Measurements from ENCODE around the gene PRKAG2.

The PRKAG2 gene

DNA sequence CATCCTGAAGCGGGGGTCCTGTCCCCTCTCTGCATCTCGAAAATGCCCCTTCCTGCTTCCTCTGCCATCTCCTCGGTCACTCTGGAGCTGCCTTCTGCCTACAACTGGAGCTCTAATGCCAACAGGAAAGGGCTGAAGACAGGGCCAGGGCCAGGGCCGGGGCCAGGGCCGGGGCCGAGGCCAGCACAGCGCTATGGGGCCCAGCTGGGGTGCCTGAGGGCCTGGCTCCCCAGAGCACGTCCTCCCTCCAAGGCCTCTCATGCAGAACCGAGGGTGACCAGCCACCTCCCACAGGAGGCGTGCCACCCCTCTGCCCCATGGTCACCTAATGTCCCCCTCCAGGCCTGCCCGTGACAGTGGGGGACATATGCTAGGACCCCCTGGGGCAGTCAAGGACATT lies 155.7 kb downstream of the PRKAG2 start:
- Histone ChIP-seq H3K4me1 (peaks cover 21 to 84% (median 55%) of the 10 kb centered on the region in 10 experiments), H3K27me3 (no peaks in the 10 kb centered on the region), H3K4me3 (no peak overlapping the region), H3K9ac (peak overlapping the region in 1 of 11 experiments; percentile 24; a peak in 1 of 22 replicates), H3K9me3 (replicated peaks in 1 of 11) (no peaks in the 10 kb centered on the region), H3K36me3 (no peaks in the 10 kb centered on the region), H4K20me1 (peaks cover 0 to 28% (median 0%) of the 10 kb centered on the region in 11 experiments; a peak in 3 of 22 replicates), H3K27ac (no peak overlapping the region), H3K4me2 (peak overlapping the region in 6 of 11 experiments; percentile 9 to 98 (median 41); a peak in 11 of 22 replicates)
- no peak for TF ChIP-seq Cebpa-rat (IDR thresholded peaks at IDR 0.05)

DNA sequence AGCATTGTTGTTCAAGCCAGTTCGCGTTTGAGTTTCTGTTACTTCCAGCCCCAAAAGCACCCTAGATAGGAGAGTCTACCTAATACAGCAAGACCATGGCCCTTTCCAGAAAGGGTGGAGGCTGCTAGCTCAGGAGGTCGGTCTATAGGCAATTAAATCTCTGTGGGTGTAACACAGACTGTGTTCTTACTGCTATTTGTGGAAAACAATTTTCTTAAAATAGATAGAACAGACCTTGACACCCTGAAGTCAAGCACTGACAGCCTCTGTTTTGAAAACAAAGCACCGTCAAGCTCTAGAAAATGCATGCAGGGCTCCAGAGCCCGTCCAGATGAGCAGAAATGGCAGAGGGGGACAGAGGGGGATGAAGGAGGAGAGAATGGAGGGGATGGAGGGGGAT lies 156.6 kb downstream of the PRKAG2 start:
- no peaks in the 10 kb centered on the region for H3K36me3 ChIP-seq

DNA sequence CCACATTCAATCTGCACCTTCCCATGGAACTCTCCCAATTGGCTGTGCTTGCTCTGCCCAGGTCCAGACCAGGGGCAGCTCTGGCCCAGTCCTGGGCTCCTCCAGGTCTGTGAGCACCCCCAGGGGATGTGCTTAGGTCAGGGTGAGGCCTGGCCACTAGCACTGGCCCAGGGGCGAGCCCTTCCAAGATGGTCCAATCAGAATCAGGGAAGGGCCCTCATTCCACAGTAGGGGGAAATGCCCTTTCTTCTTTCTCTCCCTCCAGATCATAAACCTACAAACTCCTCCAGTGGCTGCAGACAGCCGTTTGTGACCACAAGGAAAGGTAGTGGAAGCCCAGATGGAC lies 157.0 kb downstream of the PRKAG2 start:
- Histone ChIP-seq H3K9ac (peak overlapping the region in 1 of 11 experiments; percentile 4; a peak in 1 of 22 replicates), H3K27me3 (no peaks in the 10 kb centered on the region), H3K4me2 (peak overlapping the region in 7 of 11 experiments; percentile 23 to 98 (median 51); a peak in 12 of 22 replicates), H3K4me1 (peaks cover 17 to 84% (median 55%) of the 10 kb centered on the region in 10 experiments), H3K4me3 (no peak overlapping the region), H4K20me1 (peaks cover 0 to 28% (median 0%) of the 10 kb centered on the region in 11 experiments; a peak in 3 of 22 replicates), H3K27ac (no peak overlapping the region), H3K36me3 (no peaks in the 10 kb centered on the region), H3K9me3 (replicated peaks in 1 of 11) (no peaks in the 10 kb centered on the region)
- no peak for TF ChIP-seq Cebpa-rat (IDR thresholded peaks at IDR 0.05)

More for the DNA sequence above, 156.6 kb downstream of the PRKAG2 start:
- Histone ChIP-seq H3K27me3 (no peaks in the 10 kb centered on the region), H3K9me3 (replicated peaks in 1 of 11) (no peaks in the 10 kb centered on the region), H4K20me1 (peaks cover 0 to 28% (median 0%) of the 10 kb centered on the region in 11 experiments; a peak in 3 of 22 replicates), H3K4me2 (peak overlapping the region in 7 of 11 experiments; percentile 23 to 98 (median 51); a peak in 13 of 22 replicates), H3K4me3 (no peak overlapping the region), H3K9ac (peak overlapping the region in 1 of 11 experiments; percentile 4; a peak in 1 of 22 replicates), H3K4me1 (peaks cover 21 to 84% (median 55%) of the 10 kb centered on the region in 10 experiments), H3K27ac (no peak overlapping the region)
- TF ChIP-seq Cebpa-rat (IDR thresholded peaks at IDR 0.05) = no peak

DNA sequence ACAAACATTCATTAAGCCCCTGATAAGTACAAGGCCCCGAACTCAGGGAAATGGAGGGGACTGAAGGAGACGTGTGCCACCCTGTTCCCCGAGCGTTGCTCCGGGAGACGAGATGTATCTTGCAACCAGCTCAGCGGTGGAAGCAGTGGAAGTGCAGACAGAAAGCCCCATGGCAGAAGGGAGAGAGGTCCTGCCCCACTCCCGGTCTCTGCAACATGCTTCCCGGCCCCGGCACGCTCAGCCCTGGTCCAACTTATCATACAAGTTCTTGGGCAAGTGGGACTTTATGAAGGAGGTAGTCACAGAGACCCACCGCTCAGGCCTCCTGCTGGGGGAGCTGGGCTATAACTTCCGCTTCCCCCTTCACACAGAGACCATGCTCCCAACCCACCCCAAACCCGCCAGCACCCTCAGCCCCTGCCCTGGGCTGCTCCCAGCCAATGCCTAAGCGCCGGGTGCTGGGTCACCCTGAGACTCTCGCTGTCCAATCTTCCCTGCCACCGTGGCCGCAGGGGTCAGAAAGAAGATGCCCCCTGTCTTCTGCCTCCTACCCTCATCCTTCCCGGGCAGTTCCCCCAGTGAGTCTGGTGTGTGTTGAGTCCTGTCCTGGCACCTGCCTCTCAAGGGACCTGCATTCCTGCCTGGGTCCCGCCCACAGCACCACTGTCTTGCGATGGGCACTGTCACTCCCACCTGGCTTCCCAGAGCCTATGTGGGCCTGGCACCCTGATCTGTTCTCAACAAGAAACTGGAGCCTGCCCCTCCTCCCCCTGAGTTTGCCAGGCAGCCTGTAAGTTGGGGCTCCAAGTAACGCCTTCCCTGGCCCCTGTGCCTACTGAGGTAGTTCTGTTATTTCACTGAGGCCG lies 157.7 kb downstream of the PRKAG2 start:
- H3K27ac ChIP-seq = no peak overlapping the region
- H3K27me3 ChIP-seq = no peaks in the 10 kb centered on the region
- H3K4me1 ChIP-seq = peaks cover 11 to 81% (median 49%) of the 10 kb centered on the region in 10 experiments; a peak in 19 of 20 replicates
- TF ChIP-seq Cebpa-rat (IDR thresholded peaks at IDR 0.05) = no peak
- H3K4me2 ChIP-seq = peak overlapping the region in 7 of 11 experiments; percentile 23 to 98 (median 51); a peak in 11 of 22 replicates
- H3K9ac ChIP-seq = no peak overlapping the region
- H3K36me3 ChIP-seq = no peaks in the 10 kb centered on the region
- H4K20me1 ChIP-seq = peaks cover 0 to 24% (median 0%) of the 10 kb centered on the region in 11 experiments; a peak in 3 of 22 replicates
- H3K9me3 ChIP-seq (replicated peaks in 1 of 11) = no peaks in the 10 kb centered on the region
- no peak overlapping the region for H3K4me3 ChIP-seq

DNA sequence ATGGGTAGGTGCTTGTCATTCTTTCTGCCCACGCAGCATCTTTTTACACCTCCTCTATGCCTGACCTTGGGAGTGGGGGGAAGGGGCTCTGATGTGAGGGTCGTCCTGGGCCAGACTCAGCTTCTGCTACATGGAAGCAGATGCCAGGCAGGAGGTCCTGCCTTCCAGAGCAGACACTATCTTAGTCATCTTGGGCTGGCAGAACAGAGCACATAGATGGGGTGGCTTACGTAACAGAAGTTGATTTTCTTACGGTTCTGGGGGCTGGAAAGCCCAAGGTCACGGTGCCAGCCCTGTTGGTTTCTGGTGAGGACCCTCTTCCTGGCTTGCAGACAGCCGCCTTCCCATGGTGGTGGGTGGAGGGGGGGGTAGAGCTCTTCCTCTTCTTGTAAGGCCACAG lies 159.0 kb downstream of the PRKAG2 start:
- Histone ChIP-seq H3K9me3 (replicated peaks in 1 of 11) (no peaks in the 10 kb centered on the region), H4K20me1 (peaks cover 0 to 14% (median 0%) of the 10 kb centered on the region in 11 experiments; a peak in 3 of 22 replicates), H3K4me3 (no peak overlapping the region), H3K4me1 (peaks cover 17 to 81% (median 56%) of the 10 kb centered on the region in 10 experiments), H3K9ac (no peak overlapping the region), H3K4me2 (peak overlapping the region in 1 of 11 experiments; percentile 15; a peak in 1 of 22 replicates), H3K27ac (no peak overlapping the region), H3K36me3 (no peaks in the 10 kb centered on the region), H3K27me3 (no peaks in the 10 kb centered on the region)
- no peak for TF ChIP-seq Cebpa-rat (IDR thresholded peaks at IDR 0.05)

DNA sequence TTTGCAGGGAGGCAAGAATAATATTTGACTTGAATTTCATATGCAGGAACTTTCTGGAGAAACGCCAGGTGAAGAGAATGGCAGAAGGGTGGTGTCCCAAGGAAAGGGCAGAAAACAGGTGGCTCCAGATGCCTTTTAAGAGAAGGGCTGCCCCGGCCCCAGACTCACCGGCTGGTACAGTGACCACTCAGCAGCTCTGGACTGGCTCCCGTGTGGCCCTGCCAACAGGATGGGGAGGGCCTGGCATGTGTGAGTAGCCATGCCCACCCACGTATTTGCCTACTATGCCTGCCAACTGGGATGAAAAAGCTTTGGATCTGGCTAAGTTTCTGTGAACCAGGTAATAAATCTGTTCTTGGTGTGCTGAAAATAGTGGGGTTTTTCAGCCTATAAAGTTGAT lies 159.5 kb downstream of the PRKAG2 start:
- Histone ChIP-seq H3K4me2 (peak overlapping the region in 1 of 11 experiments; percentile 15; a peak in 1 of 22 replicates), H3K36me3 (no peaks in the 10 kb centered on the region), H3K27ac (no peak overlapping the region), H3K9me3 (replicated peaks in 1 of 11) (no peaks in the 10 kb centered on the region), H3K4me1 (peaks cover 22 to 81% (median 58%) of the 10 kb centered on the region in 10 experiments), H3K4me3 (no peak overlapping the region), H4K20me1 (peaks cover 0 to 9% (median 0%) of the 10 kb centered on the region in 11 experiments; a peak in 3 of 22 replicates), H3K9ac (no peak overlapping the region), H3K27me3 (no peaks in the 10 kb centered on the region)
- no peak for TF ChIP-seq Cebpa-rat (IDR thresholded peaks at IDR 0.05)

DNA sequence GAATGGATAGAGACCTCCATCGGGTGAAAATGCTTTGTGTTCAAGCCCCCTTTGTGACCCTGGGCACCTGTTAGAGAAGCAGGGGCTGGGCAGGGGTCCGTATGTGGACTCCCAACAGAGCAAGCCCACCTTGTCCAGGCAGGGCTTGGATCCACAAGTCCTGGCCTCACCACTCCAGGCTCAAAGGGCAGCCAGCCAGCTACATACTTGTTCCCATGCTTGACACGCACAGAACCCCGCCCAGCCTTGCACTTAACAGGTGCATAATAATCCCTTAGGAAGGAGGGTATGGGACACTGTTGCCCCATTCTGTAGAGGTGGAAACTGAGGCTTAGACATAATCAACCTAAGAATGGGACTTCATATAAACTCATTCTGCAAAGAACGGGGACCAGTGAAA lies 160.6 kb downstream of the PRKAG2 start:
- no peaks in the 10 kb centered on the region for H3K36me3 ChIP-seq
- H3K27me3 ChIP-seq = no peaks in the 10 kb centered on the region
- no peak overlapping the region for H3K4me3 ChIP-seq
- H3K4me2 ChIP-seq = peak overlapping the region in 10 of 11 experiments; percentile 14 to 61 (median 46); a peak in 14 of 22 replicates
- peaks cover 30 to 81% (median 58%) of the 10 kb centered on the region in 10 experiments for H3K4me1 ChIP-seq
- H3K27ac ChIP-seq = no peak overlapping the region
- H4K20me1 ChIP-seq = peaks cover 0 to 4% (median 0%) of the 10 kb centered on the region in 11 experiments; a peak in 3 of 22 replicates
- H3K9ac ChIP-seq = peak overlapping the region in 1 of 11 experiments; percentile 22; a peak in 2 of 22 replicates
- no peaks in the 10 kb centered on the region for H3K9me3 ChIP-seq (replicated peaks in 1 of 11)
- no peak for TF ChIP-seq Cebpa-rat (IDR thresholded peaks at IDR 0.05)

DNA sequence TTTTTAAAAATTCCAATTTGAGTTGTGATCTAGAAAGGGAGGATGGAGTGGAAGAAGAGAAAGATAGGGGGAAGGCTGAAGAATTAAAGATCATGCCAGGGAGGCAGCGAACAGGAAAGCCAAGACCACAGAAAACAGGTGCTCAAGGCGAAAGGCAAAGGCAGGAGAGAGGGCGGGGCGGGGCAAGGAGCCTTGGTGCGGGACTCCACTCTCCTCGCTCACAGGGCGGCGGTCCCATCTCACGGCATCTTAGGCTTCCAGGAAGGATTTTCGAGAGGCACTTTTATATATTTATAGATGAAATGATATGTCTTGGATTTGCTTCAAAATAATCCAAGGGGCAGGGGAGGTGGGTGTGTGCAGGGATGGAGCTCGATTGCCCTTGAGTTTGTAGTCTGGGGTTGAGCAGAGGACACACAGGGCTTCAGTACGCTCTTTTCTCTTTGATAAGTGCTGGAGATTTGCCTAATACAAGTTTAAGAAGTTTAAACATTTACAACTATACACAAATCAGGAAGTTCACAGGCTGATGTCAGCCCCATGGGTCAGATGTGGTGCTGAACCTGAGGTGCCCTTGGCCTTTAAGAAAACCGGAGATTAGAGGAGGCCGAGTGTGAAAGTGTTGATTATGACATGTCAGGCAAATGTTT lies 161.1 kb downstream of the PRKAG2 start:
- Histone ChIP-seq H4K20me1 (no peaks in the 10 kb centered on the region; a peak in 3 of 22 replicates), H3K4me1 (peaks cover 30 to 80% (median 53%) of the 10 kb centered on the region in 10 experiments), H3K9ac (peak overlapping the region in 2 of 11 experiments; percentile 18 to 22; a peak in 2 of 22 replicates), H3K27me3 (no peaks in the 10 kb centered on the region), H3K4me2 (peak overlapping the region; percentile 3 to 61 (median 41); a peak in 19 of 22 replicates), H3K36me3 (no peaks in the 10 kb centered on the region), H3K9me3 (replicated peaks in 1 of 11) (no peaks in the 10 kb centered on the region), H3K4me3 (no peak overlapping the region), H3K27ac (no peak overlapping the region)
- TF ChIP-seq Cebpa-rat (IDR thresholded peaks at IDR 0.05) = no peak

All from BLaER1 treated with 17β-estradiol and CSF1 and Interleukin-3, amounts not matched to agents 10 nM and 100 nM (cell line).